NT2/D1 (cell line): Measurements from ENCODE around the gene CARD6.

Experiments
- SUZ12 ChIP-seq: IDR thresholded peaks from 2 replicates; pipeline ENCODE4 v1.6.1; 2011; ENCODE audit not compliant: insufficient read length, insufficient read depth; ENCODE audit errors: extremely low read depth
- YY1 ChIP-seq: IDR thresholded peaks from 2 replicates; pipeline ENCODE4 v1.6.1; 2011; ENCODE audit not compliant: insufficient read length, insufficient read depth
- ZNF274 ChIP-seq: IDR thresholded peaks from 2 replicates; pipeline ENCODE4 v1.6.1; 2011; ENCODE audit warnings: mild to moderate bottlenecking, low read depth, low read length

- TF ChIP-seq ZNF274 = no peak
- no peak for TF ChIP-seq YY1
- no peak for TF ChIP-seq SUZ12
Observed at GRCh38 chr5:40877371-40877988, 36.3 kb downstream of the CARD6 start.
